Measurements from ENCODE around the gene PCDHB10.
A peak's percentile ranks its signal among the peaks of the same experiment; 100 is the strongest.
"Not testable (repeated sequence)": the region's sequence is repeated elsewhere in the genome, so short reads cannot be mapped to it uniquely, and the experiment has no call there.

Gene PCDHB10

DNA sequence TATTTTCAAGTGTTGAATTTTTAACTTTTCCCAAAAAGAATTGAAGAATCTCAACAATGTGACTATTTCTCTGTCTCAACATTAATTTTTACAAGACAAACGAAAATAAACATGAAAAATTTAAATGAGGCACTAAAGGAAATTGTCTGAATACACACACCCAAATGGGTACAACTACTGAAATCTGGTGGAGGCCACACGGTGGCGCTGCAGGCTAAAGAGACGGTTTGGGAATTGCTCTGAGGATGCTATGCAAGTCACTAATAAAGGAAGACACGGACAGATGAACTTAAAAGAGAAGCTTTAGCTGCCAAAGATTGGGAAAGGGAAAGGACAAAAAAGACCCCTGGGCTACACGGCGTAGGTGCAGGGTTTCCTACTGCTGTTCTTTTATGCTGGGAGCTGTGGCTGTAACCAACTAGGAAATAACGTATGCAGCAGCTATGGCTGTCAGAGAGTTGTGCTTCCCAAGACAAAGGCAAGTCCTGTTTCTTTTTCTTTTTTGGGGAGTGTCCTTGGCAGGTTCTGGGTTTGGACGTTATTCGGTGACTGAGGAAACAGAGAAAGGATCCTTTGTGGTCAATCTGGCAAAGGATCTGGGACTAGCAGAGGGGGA lies at the start of gene PCDHB10:
PCDHB10 (plus strand) TSS at position 244 of the 616 bp plus-strand sequence; CDS start at position 444, 200 bp downstream.
- Histone ChIP-seq H3K9me3 (ENCODE audit: control insufficient read depth, insufficient read depth, low read length) (peaks cover 4% of the 10 kb centered on the region; the same call in 1 of the 2 replicates), H3K36me3 (ENCODE audit: insufficient read depth, low read length) (no peaks in the 10 kb centered on the region), H3K9ac (ENCODE audit: low read depth, low read length) (peak within 1 kb of the TSS; percentile 41)

GRCh38 chr5:141149812-141150211 lies 42.3 kb upstream of the PCDHB10 start, which contains the start of gene PCDHB6:
TSS of gene PCDHB6 (plus strand) at chr5:141150057. CDS start at chr5:141150258, 201 bp downstream.
- no peaks in the 10 kb centered on the region for H3K4me1 ChIP-seq (ENCODE audit: insufficient read depth, low read length)
- no peaks in the 10 kb centered on the region for H3K36me3 ChIP-seq (ENCODE audit: insufficient read depth, low read length)
- no peaks in the 10 kb centered on the region for H3K9me3 ChIP-seq (ENCODE audit: control insufficient read depth, insufficient read depth, low read length)
- H3K9ac ChIP-seq (ENCODE audit: low read depth, low read length), result no peak within 1 kb of the TSS

More for the DNA sequence above, at the start of gene PCDHB10:
- no peaks in the 10 kb centered on the region for H3K4me1 ChIP-seq (ENCODE audit: insufficient read depth, low read length)

DNA sequence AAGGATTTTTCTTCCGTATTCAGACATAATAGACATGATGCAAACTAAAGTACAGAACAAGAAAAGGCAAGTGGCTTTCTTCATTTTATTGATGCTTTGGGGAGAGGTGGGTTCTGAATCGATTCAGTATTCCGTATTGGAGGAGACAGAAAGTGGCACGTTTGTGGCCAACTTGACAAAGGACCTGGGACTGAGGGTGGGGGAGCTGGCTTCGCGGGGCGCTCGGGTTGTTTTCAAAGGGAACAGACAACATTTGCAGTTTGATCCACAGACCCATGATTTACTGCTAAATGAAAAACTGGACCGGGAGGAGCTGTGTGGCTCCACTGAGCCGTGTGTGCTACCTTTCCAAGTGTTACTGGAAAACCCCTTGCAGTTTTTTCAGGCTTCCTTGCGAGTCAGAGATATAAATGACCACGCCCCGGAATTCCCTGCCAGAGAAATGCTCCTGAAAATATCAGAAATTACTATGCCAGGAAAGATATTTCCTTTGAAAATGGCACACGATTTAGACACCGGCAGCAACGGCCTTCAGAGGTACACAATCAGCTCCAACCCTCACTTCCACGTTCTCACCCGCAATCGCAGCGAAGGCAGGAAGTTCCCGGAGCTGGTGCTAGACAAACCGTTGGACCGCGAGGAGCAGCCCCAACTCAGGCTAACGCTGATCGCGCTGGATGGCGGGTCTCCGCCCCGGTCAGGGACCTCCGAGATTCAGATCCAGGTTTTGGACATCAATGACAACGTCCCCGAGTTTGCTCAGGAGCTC lies 41.7 kb upstream of the PCDHB10 start:
- H3K4me1 ChIP-seq (ENCODE audit: insufficient read depth, low read length), result no peaks in the 10 kb centered on the region
- H3K9me3 ChIP-seq (ENCODE audit: control insufficient read depth, insufficient read depth, low read length), result no peaks in the 10 kb centered on the region
- no peak overlapping the region for H3K9ac ChIP-seq (ENCODE audit: low read depth, low read length)
- no peaks in the 10 kb centered on the region for H3K36me3 ChIP-seq (ENCODE audit: insufficient read depth, low read length)

DNA sequence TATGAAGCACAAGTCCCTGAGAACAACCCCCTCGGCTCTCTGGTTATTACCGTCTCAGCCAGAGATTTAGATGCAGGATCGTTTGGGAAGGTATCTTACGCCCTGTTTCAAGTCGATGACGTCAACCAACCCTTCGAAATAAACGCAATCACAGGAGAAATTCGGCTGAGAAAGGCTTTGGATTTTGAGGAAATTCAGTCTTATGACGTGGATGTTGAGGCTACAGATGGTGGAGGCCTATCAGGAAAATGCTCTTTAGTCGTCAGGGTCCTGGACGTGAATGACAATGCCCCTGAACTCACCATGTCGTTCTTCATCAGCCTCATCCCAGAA lies 41.2 kb upstream of the PCDHB10 start:
- Histone ChIP-seq H3K9ac (ENCODE audit: low read depth, low read length) (no peak overlapping the region), H3K9me3 (ENCODE audit: control insufficient read depth, insufficient read depth, low read length) (no peaks in the 10 kb centered on the region), H3K36me3 (ENCODE audit: insufficient read depth, low read length) (no peaks in the 10 kb centered on the region), H3K4me1 (ENCODE audit: insufficient read depth, low read length) (no peaks in the 10 kb centered on the region)

DNA sequence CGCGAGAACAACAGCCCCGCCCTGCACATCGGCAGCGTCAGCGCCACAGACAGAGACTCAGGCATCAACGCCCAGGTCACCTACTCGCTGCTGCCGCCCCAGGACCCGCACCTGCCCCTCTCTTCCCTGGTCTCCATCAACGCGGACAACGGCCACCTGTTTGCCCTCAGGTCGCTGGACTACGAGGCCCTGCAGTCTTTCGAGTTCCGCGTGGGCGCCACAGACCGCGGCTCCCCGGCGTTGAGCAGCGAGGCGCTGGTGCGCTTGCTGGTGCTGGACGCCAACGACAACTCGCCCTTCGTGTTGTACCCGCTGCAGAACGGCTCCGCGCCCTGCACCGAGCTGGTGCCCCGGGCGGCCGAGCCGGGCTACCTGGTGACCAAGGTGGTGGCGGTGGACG lies 40.5 kb upstream of the PCDHB10 start:
- not testable (repeated sequence) for H3K36me3 ChIP-seq (ENCODE audit: insufficient read depth, low read length); H3K9me3 ChIP-seq (ENCODE audit: control insufficient read depth, insufficient read depth, low read length); H3K9ac ChIP-seq (ENCODE audit: low read depth, low read length); H3K4me1 ChIP-seq (ENCODE audit: insufficient read depth, low read length)

GRCh38 chr5:141152096-141152495 lies 40.1 kb upstream of the PCDHB10 start:
- not testable (repeated sequence) for H3K9ac ChIP-seq (ENCODE audit: low read depth, low read length); H3K4me1 ChIP-seq (ENCODE audit: insufficient read depth, low read length); H3K36me3 ChIP-seq (ENCODE audit: insufficient read depth, low read length); H3K9me3 ChIP-seq (ENCODE audit: control insufficient read depth, insufficient read depth, low read length)

DNA sequence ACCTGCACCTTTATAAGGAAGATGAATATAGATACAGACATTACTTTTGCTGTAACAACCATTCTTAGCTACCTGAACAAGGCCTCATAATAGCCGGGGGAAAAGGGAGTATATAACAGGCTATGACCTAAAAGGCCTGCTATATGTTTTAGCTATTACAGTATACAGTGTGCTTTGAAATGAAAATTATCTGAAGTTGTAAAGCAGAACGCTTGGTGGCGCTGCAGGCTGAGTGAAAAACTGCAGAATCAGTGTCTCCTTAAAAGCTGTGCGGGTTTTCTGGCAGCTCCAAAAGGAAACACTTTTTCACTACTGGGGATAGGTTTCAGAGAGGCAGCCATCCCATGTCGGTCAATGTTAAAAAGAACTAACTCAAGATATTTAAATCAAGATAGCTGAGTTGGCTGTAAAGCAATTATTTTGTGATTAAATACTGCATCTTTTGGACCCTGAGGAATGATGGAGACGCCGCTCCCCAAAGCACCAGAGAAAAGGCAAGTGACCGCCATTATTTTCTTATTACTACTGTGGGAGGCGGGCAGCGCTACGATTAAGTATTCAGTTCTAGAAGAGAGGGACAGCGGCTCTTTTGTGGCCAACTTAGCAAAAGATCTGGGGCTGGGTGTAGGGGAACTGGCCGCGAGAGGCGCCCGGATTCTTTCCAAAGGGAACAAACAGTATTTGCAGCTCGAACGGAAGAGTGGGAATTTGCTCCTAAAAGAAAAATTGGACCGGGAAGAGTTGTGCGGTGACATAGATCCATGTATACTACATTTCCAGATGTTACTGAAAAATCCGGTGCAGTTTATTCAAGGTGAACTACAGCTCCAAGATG lies 36.4 kb upstream of the PCDHB10 start:
- H3K9me3 ChIP-seq (ENCODE audit: control insufficient read depth, insufficient read depth, low read length), result no peaks in the 10 kb centered on the region
- H3K9ac ChIP-seq (ENCODE audit: low read depth, low read length), result peak overlapping the region; percentile 41
- no peaks in the 10 kb centered on the region for H3K36me3 ChIP-seq (ENCODE audit: insufficient read depth, low read length)
- no peaks in the 10 kb centered on the region for H3K4me1 ChIP-seq (ENCODE audit: insufficient read depth, low read length)

- H3K36me3 ChIP-seq (ENCODE audit: insufficient read depth, low read length); H3K4me1 ChIP-seq (ENCODE audit: insufficient read depth, low read length); H3K9ac ChIP-seq (ENCODE audit: low read depth, low read length); H3K9me3 ChIP-seq (ENCODE audit: control insufficient read depth, insufficient read depth, low read length): not testable (repeated sequence)
These were observed 34.8 kb upstream of the PCDHB10 start for GRCh38 chr5:141157356-141157755.

DNA sequence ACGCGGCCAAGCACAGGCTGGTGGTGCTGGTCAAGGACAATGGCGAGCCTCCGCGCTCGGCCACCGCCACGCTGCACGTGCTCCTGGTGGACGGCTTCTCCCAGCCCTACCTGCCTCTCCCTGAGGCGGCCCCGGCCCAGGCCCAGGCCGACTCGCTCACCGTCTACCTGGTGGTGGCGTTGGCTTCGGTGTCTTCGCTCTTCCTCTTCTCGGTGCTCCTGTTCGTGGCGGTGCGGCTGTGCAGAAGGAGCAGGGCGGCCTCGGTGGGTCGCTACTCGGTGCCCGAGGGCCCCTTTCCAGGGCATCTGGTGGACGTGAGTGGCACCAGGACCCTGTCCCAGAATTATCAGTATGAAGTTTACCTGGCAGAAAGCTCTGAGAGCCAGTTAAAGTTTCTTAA lies 34.3 kb upstream of the PCDHB10 start:
- not testable (repeated sequence) for H3K36me3 ChIP-seq (ENCODE audit: insufficient read depth, low read length); H3K9ac ChIP-seq (ENCODE audit: low read depth, low read length); H3K4me1 ChIP-seq (ENCODE audit: insufficient read depth, low read length); H3K9me3 ChIP-seq (ENCODE audit: control insufficient read depth, insufficient read depth, low read length)

- Histone ChIP-seq H3K9ac (ENCODE audit: low read depth, low read length) (no peak within 1 kb of the TSS), H3K9me3 (ENCODE audit: control insufficient read depth, insufficient read depth, low read length) (no peaks in the 10 kb centered on the region; the same call in 1 of the 2 replicates), H3K4me1 (ENCODE audit: insufficient read depth, low read length) (no peaks in the 10 kb centered on the region), H3K36me3 (ENCODE audit: insufficient read depth, low read length) (no peaks in the 10 kb centered on the region)
These were observed 19.6 kb upstream of the PCDHB10 start, which contains the start of gene PCDHB7 for GRCh38 chr5:141172381-141173204. TSS of gene PCDHB7 (plus strand) at chr5:141172644. CDS start at chr5:141172836, 192 bp downstream.

GRCh38 chr5:141174291-141175104 lies 17.7 kb upstream of the PCDHB10 start:
- H3K36me3 ChIP-seq (ENCODE audit: insufficient read depth, low read length); H3K4me1 ChIP-seq (ENCODE audit: insufficient read depth, low read length); H3K9ac ChIP-seq (ENCODE audit: low read depth, low read length); H3K9me3 ChIP-seq (ENCODE audit: control insufficient read depth, insufficient read depth, low read length): not testable (repeated sequence)

- no peaks in the 10 kb centered on the region; the same call in 1 of the 2 replicates for H3K9me3 ChIP-seq (ENCODE audit: control insufficient read depth, insufficient read depth, low read length)
- no peaks in the 10 kb centered on the region for H3K36me3 ChIP-seq (ENCODE audit: insufficient read depth, low read length)
- no peaks in the 10 kb centered on the region for H3K4me1 ChIP-seq (ENCODE audit: insufficient read depth, low read length)
- no peak overlapping the region for H3K9ac ChIP-seq (ENCODE audit: low read depth, low read length)
These were observed 16.2 kb upstream of the PCDHB10 start for GRCh38 chr5:141175933-141176332.

DNA sequence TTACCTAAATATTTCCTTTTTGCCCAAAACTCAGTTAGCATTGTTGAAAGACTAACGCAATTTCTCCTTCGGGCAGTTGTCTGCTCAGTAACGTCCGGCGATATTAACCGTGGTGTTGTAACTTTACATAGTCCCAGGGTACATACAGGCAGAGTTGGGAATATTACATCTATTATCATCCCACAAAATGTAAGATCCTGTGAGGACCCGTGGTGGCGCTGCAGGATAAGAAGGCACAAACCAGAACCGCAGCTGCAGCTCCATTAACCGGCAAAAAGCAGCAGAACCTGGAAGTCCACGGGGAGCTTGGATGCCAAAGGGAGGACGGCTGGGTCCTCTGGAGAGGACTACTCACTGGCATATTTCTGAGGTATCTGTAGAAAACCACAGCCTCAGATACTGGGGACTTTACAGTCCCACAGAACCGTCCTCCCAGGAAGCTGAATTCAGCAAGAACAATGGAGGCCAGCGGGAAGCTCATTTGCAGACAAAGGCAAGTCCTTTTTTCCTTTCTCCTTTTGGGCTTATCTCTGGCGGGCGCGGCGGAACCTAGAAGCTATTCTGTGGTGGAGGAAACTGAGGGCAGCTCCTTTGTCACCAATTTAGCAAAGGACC lies 14.5 kb upstream of the PCDHB10 start, which contains the start of gene PCDHB8:
PCDHB8 (plus strand) TSS at position 214 of the 615 bp plus-strand sequence; CDS start at position 459, 245 bp downstream.
- H3K9ac ChIP-seq (ENCODE audit: low read depth, low read length); H3K36me3 ChIP-seq (ENCODE audit: insufficient read depth, low read length); H3K9me3 ChIP-seq (ENCODE audit: control insufficient read depth, insufficient read depth, low read length); H3K4me1 ChIP-seq (ENCODE audit: insufficient read depth, low read length): not testable (repeated sequence)
